Measurements from ENCODE around the gene TOB1.
"Not testable (repeated sequence)": the region's sequence is repeated elsewhere in the genome, so short reads cannot be mapped to it uniquely, and the experiment has no call there.

Gene TOB1

GRCh38 chr17:50898369-50899004 is 32.3 kb upstream of the TOB1 start:
- no peak for DNase-seq (ENCODE audit: low spot score)

- not testable (repeated sequence) for DNase-seq (ENCODE audit: low spot score)
These were observed 28.4 kb upstream of the TOB1 start for GRCh38 chr17:50894513-50894912.

GRCh38 chr17:50893183-50893993 is 27.2 kb upstream of the TOB1 start:
- DNase-seq (ENCODE audit: low spot score): peak; percentile 74

GRCh38 chr17:50892101-50892776 is 26.1 kb upstream of the TOB1 start:
- DNase-seq (ENCODE audit: low spot score): no peak

- DNase-seq (ENCODE audit: low spot score): no peak
These were observed 25.4 kb upstream of the TOB1 start for GRCh38 chr17:50891577-50891989.

- DNase-seq (ENCODE audit: low spot score): peak; percentile 74
These were observed 24.7 kb upstream of the TOB1 start for GRCh38 chr17:50890675-50891516.

GRCh38 chr17:50889528-50890118 is 23.5 kb upstream of the TOB1 start:
- no peak for DNase-seq (ENCODE audit: low spot score)

GRCh38 chr17:50887705-50888245 is 21.6 kb upstream of the TOB1 start:
- DNase-seq (ENCODE audit: low spot score): no peak

- DNase-seq (ENCODE audit: low spot score): peak; percentile 69
These were observed 18.5 kb upstream of the TOB1 start for GRCh38 chr17:50884439-50885311.

GRCh38 chr17:50883850-50884438 is 17.8 kb upstream of the TOB1 start:
- DNase-seq (ENCODE audit: low spot score): no peak

GRCh38 chr17:50882851-50883250 is 16.7 kb upstream of the TOB1 start:
- DNase-seq (ENCODE audit: low spot score): no peak

- no peak for DNase-seq (ENCODE audit: low spot score)
These were observed 15.0 kb upstream of the TOB1 start for GRCh38 chr17:50881182-50881581.

- DNase-seq (ENCODE audit: low spot score): no peak
These were observed 12.9 kb upstream of the TOB1 start for GRCh38 chr17:50879086-50879485.

- no peak for DNase-seq (ENCODE audit: low spot score)
These were observed 11.7 kb upstream of the TOB1 start for GRCh38 chr17:50877838-50878237.

GRCh38 chr17:50877042-50877441 is 10.9 kb upstream of the TOB1 start:
- not testable (repeated sequence) for DNase-seq (ENCODE audit: low spot score)

GRCh38 chr17:50875074-50875473 is 8.9 kb upstream of the TOB1 start:
- no peak for DNase-seq (ENCODE audit: low spot score)

- no peak for DNase-seq (ENCODE audit: low spot score)
These were observed 6.7 kb upstream of the TOB1 start for GRCh38 chr17:50872710-50873424.

- DNase-seq (ENCODE audit: low spot score): no peak
These were observed 5.7 kb upstream of the TOB1 start for GRCh38 chr17:50871898-50872297.

GRCh38 chr17:50871364-50871763 is 5.2 kb upstream of the TOB1 start:
- DNase-seq (ENCODE audit: low spot score): no peak
